Measurements from ENCODE around the gene TEX11.

Gene TEX11

GRCh38 chrX:70485466-70485865 lies 423.0 kb downstream of the TEX11 start:
- DNase-seq: no peak

- DNase-seq: no peak
These were observed 426.2 kb downstream of the TEX11 start for GRCh38 chrX:70482300-70482699.

DNA sequence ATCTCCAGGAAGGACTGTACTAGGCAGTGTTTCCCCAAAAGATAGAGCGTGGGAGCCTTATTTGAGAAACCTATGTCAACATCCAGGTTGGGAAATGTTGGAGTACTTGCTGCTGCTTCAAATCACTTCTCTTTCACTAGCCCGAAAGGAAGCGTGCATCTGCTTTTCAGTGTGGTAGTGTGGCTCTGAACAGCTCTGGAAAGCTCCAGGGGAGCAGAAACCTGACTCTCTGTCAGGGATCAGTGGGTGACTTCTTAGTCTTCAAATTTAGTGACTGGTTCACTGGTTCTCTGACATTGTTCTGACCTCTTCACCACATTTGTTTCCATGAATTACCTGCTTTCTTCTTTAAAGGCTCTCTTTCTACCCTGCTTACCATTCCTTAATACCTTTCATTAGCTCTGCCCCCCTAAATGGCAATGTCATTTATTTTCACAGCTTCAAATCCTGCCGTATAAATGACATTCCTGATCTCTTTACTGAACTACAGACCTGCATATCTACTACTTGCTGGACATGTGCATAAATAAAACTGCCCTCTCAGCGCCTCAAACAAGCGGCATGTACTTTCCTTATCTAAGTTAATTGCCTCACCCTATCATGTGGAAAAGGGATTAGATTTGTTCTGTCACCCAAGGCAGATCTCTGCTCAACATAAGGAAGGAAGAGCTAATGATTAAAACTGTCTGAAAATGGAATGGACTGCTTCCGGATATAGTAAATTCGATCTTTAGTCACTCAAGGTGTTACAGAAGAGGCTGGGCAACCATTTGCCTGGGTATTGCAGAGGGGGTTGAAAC lies 426.8 kb downstream of the TEX11 start:
- no peak for DNase-seq

- DNase-seq: no peak
These were observed 427.9 kb downstream of the TEX11 start for GRCh38 chrX:70480660-70481018.

DNA sequence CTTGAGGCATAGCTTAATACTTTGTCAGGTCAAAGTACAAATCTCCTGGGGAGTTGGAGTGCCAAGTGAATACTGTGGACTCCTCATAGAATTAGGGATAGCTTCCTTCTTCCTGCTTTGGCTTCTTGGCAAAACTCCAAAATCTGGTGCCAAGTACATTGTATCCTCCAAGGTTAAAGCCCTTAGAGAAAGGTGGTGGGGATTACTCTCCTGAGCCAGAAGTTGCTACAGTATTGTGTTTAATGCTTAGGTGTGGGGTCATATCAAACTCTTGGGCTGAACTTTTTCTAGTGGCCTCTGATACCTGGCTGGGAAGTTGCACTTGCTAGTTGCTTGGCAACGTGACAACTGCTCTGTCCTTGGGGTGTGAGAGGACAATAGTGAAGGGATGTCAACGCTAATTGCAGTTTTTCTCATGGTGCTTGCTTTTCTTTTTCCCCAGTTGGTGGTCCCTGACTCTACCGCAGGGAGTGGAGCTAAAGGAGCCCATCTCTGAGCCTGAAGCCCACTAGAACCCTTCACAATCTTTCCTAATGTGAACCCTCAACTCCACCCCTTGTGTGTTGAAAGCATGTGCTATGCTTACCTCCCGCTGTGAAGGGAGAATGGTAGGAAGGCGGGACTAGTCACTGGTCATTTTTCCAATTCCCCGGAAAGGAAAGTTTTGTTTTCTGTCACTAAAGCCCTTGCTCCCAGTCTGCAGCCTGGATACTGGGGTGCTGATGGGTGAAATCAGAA lies 428.4 kb downstream of the TEX11 start:
- DNase-seq: peak in 1 of 2 experiments; percentile 42

DNA sequence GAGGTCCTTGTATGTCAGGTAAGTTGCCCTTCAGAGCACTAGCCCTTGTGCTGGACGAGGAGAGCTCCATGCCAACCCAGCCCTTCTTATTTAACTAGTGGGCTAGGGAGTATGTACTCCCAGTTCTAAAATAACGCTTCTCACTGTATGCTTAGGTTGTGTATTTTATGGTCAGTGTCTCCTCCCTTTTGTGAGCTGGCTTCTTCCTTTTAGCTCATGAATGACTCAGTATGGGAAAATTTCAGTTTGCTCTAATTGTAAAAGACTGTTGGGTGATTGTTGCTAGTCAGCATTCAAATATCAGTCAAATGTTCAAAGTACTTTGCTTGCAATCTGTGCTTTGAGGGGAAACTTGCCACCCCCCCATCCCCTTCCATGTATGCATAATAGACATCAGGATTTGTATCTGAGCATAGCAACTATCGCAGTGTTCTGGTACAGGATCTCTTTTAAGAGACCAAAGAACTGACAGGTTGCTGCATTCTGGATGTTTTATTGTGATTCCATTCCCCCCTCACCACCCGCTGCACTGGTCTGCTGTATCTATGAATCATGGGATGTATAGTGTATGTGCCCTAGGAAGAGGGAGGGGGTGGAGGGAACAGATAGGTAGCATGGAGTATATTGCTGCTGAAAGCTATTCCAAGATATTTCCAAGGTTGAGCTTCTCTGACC lies 429.1 kb downstream of the TEX11 start:
- DNase-seq: peak in 1 of 2 experiments; percentile 20
